Left ventricle myocardium inferior (tissue), 1 donor: Measurements from ENCODE around the gene HMSD. TPM values are rescaled to one million over a fixed set of nuclear protein-coding genes. Genes with fewer than 3 reads are reported as not detected.

Experiments
- DNase-seq: peaks from one replicate; pipeline ENCODE4 v3.0.0-alpha.2; 2020
- H3K27ac ChIP-seq: fragments of 200-600 bp; replicated peaks from 2 replicates; pipeline ENCODE4 v1.8.0; 2021
- H3K27me3 ChIP-seq: fragments of 200-600 bp; 2 replicates; pipeline ENCODE4 v1.8.0; 2021; ENCODE audit warnings: low read depth
- H3K36me3 ChIP-seq: fragments of 200-600 bp; 2 replicates; pipeline ENCODE4 v1.8.0; 2021
- H3K4me1 ChIP-seq: fragments of 200-600 bp; 2 replicates; pipeline ENCODE4 v1.8.0; 2021
- H3K4me3 ChIP-seq: fragments of 200-600 bp; 2 replicates; pipeline ENCODE4 v1.8.0; 2021; ENCODE audit warnings: mild to moderate bottlenecking, moderate library complexity
- H3K9me3 ChIP-seq: fragments of 200-600 bp; replicated peaks from 2 replicates; pipeline ENCODE4 v1.8.0; 2021
- CTCF ChIP-seq: fragments of 200-600 bp; IDR thresholded peaks from 2 replicates; pipeline ENCODE4 v1.8.0; 2021; ENCODE audit warnings: antibody characterized with exemption, mild to moderate bottlenecking, borderline replicate concordance
- intact Hi-C: fragments of 100-400 bp; cut with micrococcal nuclease; formaldehyde crosslinking; loops from one replicate; pipeline ENCODE4 v1.11.0; 2022
- total RNA-seq: library from RNA; stranded (reverse); fragmentation: NEBNext Ultra II Directional; extraction: Animal tissue kit (Norgen Biotek cat#: 25700); gene quantifications from one replicate; pipeline ENCODE4 v1.2.1, GENCODE V29; 2021
- donor health status: DM: no; HTN: yes; CAD: no; lungs with severe emphysema.

Gene HMSD
- total RNA-seq, 1 donor from 2014 or later = not detected

- Histone ChIP-seq H3K27ac (no peak within 1 kb of the TSS), H3K4me1 (no peaks in the 10 kb centered on the region), H3K36me3 (no peaks in the 10 kb centered on the region), H3K4me3 (no peak within 1 kb of the TSS), H3K27me3 (no peaks in the 10 kb centered on the region), H3K9me3 (no peaks in the 10 kb centered on the region)
- DNase-seq = no peak
- intact Hi-C loops = no loop called here
- no peak for TF ChIP-seq CTCF
These were observed 41.4 kb upstream of the HMSD start, which contains the start of gene SERPINB10 for GRCh38 chr18:63907664-63908063. Gene SERPINB10, plus strand, starts transcription at chr18:63907958. Its CDS starts 7,553 bp downstream, at chr18:63915511.

GRCh38 chr18:63908858-63909257 is 40.2 kb upstream of the HMSD start:
- no peaks in the 10 kb centered on the region for H3K27me3 ChIP-seq
- no peaks in the 10 kb centered on the region for H3K9me3 ChIP-seq
- H3K27ac ChIP-seq = no peak overlapping the region
- DNase-seq = no peak
- H3K36me3 ChIP-seq = no peaks in the 10 kb centered on the region
- no peaks in the 10 kb centered on the region for H3K4me1 ChIP-seq
- H3K4me3 ChIP-seq = no peak overlapping the region
- no peak for TF ChIP-seq CTCF
- intact Hi-C loops = no loop called here

GRCh38 chr18:63909870-63910269 is 39.2 kb upstream of the HMSD start:
- intact Hi-C loops = no loop called here
- no peak for TF ChIP-seq CTCF
- H3K36me3 ChIP-seq = no peaks in the 10 kb centered on the region
- H3K27me3 ChIP-seq = no peaks in the 10 kb centered on the region
- H3K27ac ChIP-seq = no peak overlapping the region
- H3K4me1 ChIP-seq = no peaks in the 10 kb centered on the region
- H3K9me3 ChIP-seq = no peaks in the 10 kb centered on the region
- no peak for DNase-seq
- no peak overlapping the region for H3K4me3 ChIP-seq

GRCh38 chr18:63917817-63918216 is 31.3 kb upstream of the HMSD start:
- Histone ChIP-seq H3K27me3 (peaks cover 7% of the 10 kb centered on the region), H3K36me3 (no peaks in the 10 kb centered on the region), H3K27ac (no peak overlapping the region), H3K9me3 (no peaks in the 10 kb centered on the region), H3K4me1 (no peaks in the 10 kb centered on the region), H3K4me3 (no peak overlapping the region)
- TF ChIP-seq CTCF = no peak
- DNase-seq = no peak
- intact Hi-C loops = no loop called here

GRCh38 chr18:63922049-63922448 is 27.1 kb upstream of the HMSD start:
- H3K9me3 ChIP-seq = no peaks in the 10 kb centered on the region
- no peak overlapping the region for H3K4me3 ChIP-seq
- intact Hi-C loops = no loop called here
- peaks cover 10% of the 10 kb centered on the region for H3K27me3 ChIP-seq
- TF ChIP-seq CTCF = no peak
- H3K36me3 ChIP-seq = no peaks in the 10 kb centered on the region
- no peaks in the 10 kb centered on the region for H3K4me1 ChIP-seq
- H3K27ac ChIP-seq = no peak overlapping the region
- no peak for DNase-seq

GRCh38 chr18:63924551-63924950 is 24.6 kb upstream of the HMSD start:
- DNase-seq = no peak
- Histone ChIP-seq H3K36me3 (no peaks in the 10 kb centered on the region), H3K9me3 (no peaks in the 10 kb centered on the region), H3K4me3 (no peak overlapping the region), H3K27ac (no peak overlapping the region), H3K27me3 (peaks cover 4% of the 10 kb centered on the region), H3K4me1 (no peaks in the 10 kb centered on the region)
- TF ChIP-seq CTCF = no peak
- intact Hi-C loops = no loop called here
